ENCODE measurements around the gene PCNX2.

GRCh38 chr1:233066087-233066486 is 229.4 kb downstream of the PCNX2 start:
- TF ChIP-seq CTCF (IDR thresholded peaks at IDR 0.05; ENCODE audit: poor library complexity) = no peak
- TF ChIP-seq EZH2phosphoT487 (IDR thresholded peaks at IDR 0.05; ENCODE audit: low read depth, severe bottlenecking, unreplicated experiment) = no peak
- TF ChIP-seq EZH2 (IDR thresholded peaks at IDR 0.05; ENCODE audit: borderline replicate concordance) = no peak

Data from hepatocyte (in vitro differentiated cells).